Coronary artery (tissue), 2 donors: Measurements from ENCODE around the gene HTR3B.
"Not testable (repeated sequence)": the region's sequence is repeated elsewhere in the genome, so short reads cannot be mapped to it uniquely, and the experiment has no call there.

Experiments
- DNase-seq: peaks from one replicate; pipeline ENCODE4 v3.0.0-alpha.2; 2017; ENCODE audit warnings: low spot score
- H3K27ac ChIP-seq, 2 donors: fragments of 200-600 bp; sonication (generic); one replicate each; pipeline ENCODE4 v1.5.1; 2016 to 2019
- H3K4me3 ChIP-seq: fragments of 200-600 bp; sonication (generic); 2 replicates; pipeline ENCODE4 v1.5.1; 2016; ENCODE audit warnings: mild to moderate bottlenecking, moderate library complexity
- CTCF ChIP-seq: fragments of 200-600 bp; sonication (generic); IDR thresholded peaks from one replicate; pipeline ENCODE4 v1.5.1; 2019; ENCODE audit warnings: antibody characterized with exemption

HTR3B gene

GRCh38 chr11:113942256-113942655 lies 37.7 kb downstream of the HTR3B start:
- H3K27ac ChIP-seq, result no peak overlapping the region
- no peak for DNase-seq
- no peak for TF ChIP-seq CTCF
- H3K4me3 ChIP-seq, result no peak overlapping the region

GRCh38 chr11:113946162-113946561 lies 41.6 kb downstream of the HTR3B start:
- DNase-seq, H3K27ac ChIP-seq, H3K4me3 ChIP-seq: not testable (repeated sequence)

- no peak for TF ChIP-seq CTCF
- no peak overlapping the region for H3K4me3 ChIP-seq
- no peak for DNase-seq
- H3K27ac ChIP-seq, result no peak overlapping the region
Observed at GRCh38 chr11:113947994-113948393, 43.4 kb downstream of the HTR3B start.

- TF ChIP-seq CTCF, result no peak
- Histone ChIP-seq H3K4me3 (no peak overlapping the region), H3K27ac (no peak overlapping the region)
- no peak for DNase-seq
Observed at GRCh38 chr11:113949891-113950290, 45.3 kb downstream of the HTR3B start.

GRCh38 chr11:113951537-113951936 lies 46.9 kb downstream of the HTR3B start:
- no peak for DNase-seq
- no peak overlapping the region for H3K27ac ChIP-seq
- TF ChIP-seq CTCF, result no peak
- H3K4me3 ChIP-seq, result no peak overlapping the region

GRCh38 chr11:113952070-113952469 lies 47.5 kb downstream of the HTR3B start:
- TF ChIP-seq CTCF, result no peak
- no peak overlapping the region for H3K27ac ChIP-seq
- no peak for DNase-seq
- H3K4me3 ChIP-seq, result no peak overlapping the region

- H3K27ac ChIP-seq, result no peak overlapping the region
- no peak for DNase-seq
- no peak overlapping the region for H3K4me3 ChIP-seq
- no peak for TF ChIP-seq CTCF
Observed at GRCh38 chr11:113952588-113952987, 48.0 kb downstream of the HTR3B start.

- TF ChIP-seq CTCF, result no peak
- no peak for DNase-seq
- no peak overlapping the region for H3K4me3 ChIP-seq
- H3K27ac ChIP-seq, result no peak overlapping the region
Observed at GRCh38 chr11:113954235-113954634, 49.6 kb downstream of the HTR3B start.
